B cell (primary cell): Measurements from ENCODE around the gene CLSTN2. TPM values are rescaled to one million over a fixed set of nuclear protein-coding genes. Genes with fewer than 3 reads are reported as not detected.

Experiments
- ATAC-seq: fragments of 200-7000 bp; cut with Tn5 transposase; one replicate; pipeline ENCODE4 v1.10.0; 2021; ENCODE audit warnings: low read depth, mild to moderate bottlenecking, moderate number of reproducible peaks, moderate library complexity
- CTCF ChIA-PET: fragments of 350-600 bp; sonication (Branson Sonifier 250); formaldehyde crosslinking; loops from one replicate; lab custom pipeline; 2021; ENCODE audit warnings: antibody characterized with exemption, inconsistent platforms; lab: Charles Lee
- POLR2A ChIA-PET: fragments of 350-600 bp; sonication (Branson Sonifier 250); formaldehyde crosslinking; loops from one replicate; lab custom pipeline; 2021; ENCODE audit warnings: antibody characterized with exemption; lab: Charles Lee
- DNase-seq: peaks from one replicate; pipeline ENCODE4 v3.0.0; 2013
- H2AFZ ChIP-seq: 2 replicates; pipeline ENCODE4 v1.6.1; 2012; ENCODE audit warnings: mild to moderate bottlenecking, low read depth, low read length; ENCODE audit not compliant: insufficient read depth, poor library complexity, severe bottlenecking
- H3K27ac ChIP-seq, 2 donors: 1 replicate in 1 of 2; 2 replicates in 1 of 2; pipeline ENCODE4 v1.5.1; 2012 to 2013; ENCODE audit warnings: low read length in 2 of 2, mild to moderate bottlenecking in 2 of 2, moderate library complexity in 1 of 2
- H3K27me3 ChIP-seq, 4 experiments: fragments of 200-600 bp in 1 of 4; sonication (generic) in 1 of 4; replicated peaks in 1 of 4; 1 replicate in 2 of 4; 2 replicates in 2 of 4; pipeline versions ENCODE4 v1.6.1 to v1.7.0; 2013 to 2016; ENCODE audit warnings: low read length in 3 of 4, mild to moderate bottlenecking in 2 of 4, mixed read lengths in 1 of 4, moderate library complexity in 1 of 4; ENCODE audit not compliant: insufficient read depth in 4 of 4, control insufficient read depth in 3 of 4; ENCODE audit errors: control extremely low read depth in 1 of 4
- H3K36me3 ChIP-seq, 2 experiments: replicated peaks in 1 of 2; 1 replicate in 1 of 2; 2 replicates in 1 of 2; pipeline versions ENCODE4 v1.6.1 to v1.7.1; 2013; ENCODE audit warnings: low read length in 1 of 2; ENCODE audit not compliant: insufficient read depth in 2 of 2, control insufficient read depth in 1 of 2; ENCODE audit errors: control extremely low read depth in 1 of 2, extremely low read depth in 1 of 2
- H3K4me1 ChIP-seq, 2 donors: fragments of 200-600 bp in 1 of 2; sonication (generic) in 1 of 2; 1 replicate in 1 of 2; 2 replicates in 1 of 2; pipeline versions ENCODE4 v1.5.1 to v1.6.1; 2013 to 2017; ENCODE audit warnings: low read length in 2 of 2; ENCODE audit not compliant: control insufficient read depth in 2 of 2, insufficient read depth in 2 of 2
- H3K4me2 ChIP-seq: replicated peaks from 2 replicates; pipeline ENCODE3; 2012; ENCODE audit warnings: mild to moderate bottlenecking, low read depth, low read length; ENCODE audit not compliant: poor library complexity, severe bottlenecking
- H3K4me3 ChIP-seq, 5 experiments: fragments of 200-600 bp in 1 of 5; sonication (generic) in 1 of 5; 1 replicate in 3 of 5; 2 replicates in 2 of 5; pipeline versions ENCODE4 v1.5.1 to v1.7.0; 2011 to 2016; ENCODE audit warnings: low read length in 4 of 5, mild to moderate bottlenecking in 4 of 5, low read depth in 2 of 5, control low read depth in 1 of 5, moderate library complexity in 1 of 5; ENCODE audit not compliant: insufficient read depth in 1 of 5; ENCODE audit errors: control extremely low read depth in 1 of 5, extremely low read depth in 1 of 5
- H3K79me2 ChIP-seq: fragments of 200-600 bp; sonication (generic); one replicate; pipeline ENCODE4 v1.6.0; 2016; ENCODE audit warnings: low read length; ENCODE audit not compliant: control insufficient read depth, insufficient read depth
- H3K9ac ChIP-seq: fragments of 200-600 bp; sonication (generic); 2 replicates; pipeline ENCODE4 v1.6.1; 2017; ENCODE audit warnings: mild to moderate bottlenecking, low read length, moderate library complexity
- H3K9me3 ChIP-seq, 3 donors: one replicate each; pipeline versions ENCODE4 v1.6.1 to v1.7.1; 2013; ENCODE audit warnings: low read length in 2 of 3; ENCODE audit not compliant: control insufficient read depth in 2 of 3, insufficient read depth in 1 of 3; ENCODE audit errors: control extremely low read depth in 1 of 3
- H4K20me1 ChIP-seq: 2 replicates; pipeline ENCODE4 v1.6.0; 2012; ENCODE audit warnings: mild to moderate bottlenecking, low read length; ENCODE audit not compliant: insufficient read depth, control insufficient read depth, poor library complexity, severe bottlenecking
- H3K27ac Mint-ChIP-seq: one replicate; pipeline ENCODE4 v1.8.0; 2021; ENCODE audit warnings: mixed read lengths
- H3K27me3 Mint-ChIP-seq: one replicate; pipeline ENCODE4 v1.8.0; 2021; ENCODE audit warnings: mixed read lengths
- H3K4me1 Mint-ChIP-seq: one replicate; pipeline ENCODE4 v1.8.0; 2021; ENCODE audit warnings: mixed read lengths
- H3K4me3 Mint-ChIP-seq: one replicate; pipeline ENCODE4 v1.8.0; 2021; ENCODE audit warnings: mixed read lengths
- H3K9me3 Mint-ChIP-seq: one replicate; pipeline ENCODE4 v1.8.0; 2022; ENCODE audit warnings: mixed read lengths; ENCODE audit not compliant: insufficient read depth
- EZH2 ChIP-seq: IDR thresholded peaks from 2 replicates; pipeline ENCODE4 v1.6.1; 2012; ENCODE audit warnings: borderline replicate concordance, low read depth, mild to moderate bottlenecking, moderate library complexity, low read length; ENCODE audit not compliant: insufficient read depth, poor library complexity, severe bottlenecking
- WGBS: methylation state at CpG from one replicate; pipeline ENCODE4 v1.1.5; 2013; ENCODE audit warnings: missing lambda C conversion rate; ENCODE audit not compliant: insufficient coverage; 5-methylcytosine and 5-hydroxymethylcytosine counted together
- intact Hi-C: fragments of 100-400 bp; cut with micrococcal nuclease; formaldehyde crosslinking; loops from one replicate; pipeline ENCODE4 v1.10.0; 2022
- polyA plus RNA-seq: library from polyadenylated mRNA; depleted of rRNA; stranded (reverse); fragments of >200 nt; gene quantifications from 2 replicates; pipeline ENCODE4 v1.2.3, GENCODE V29; 2012
- total RNA-seq, 2 donors: library from RNA; stranded (reverse); fragments of 120-200 nt in 1 of 2; gene quantifications; 1 replicate in 1 of 2; 2 replicates in 1 of 2; pipeline versions ENCODE4 v1.2.3 to v1.2.4, GENCODE V29; 2013 to 2022
- TF ChIP-seq, protein P1 (sequence below): fragments of 200-600 bp; IDR thresholded peaks from one replicate; pipeline ENCODE4 v1.8.0; 2022; ENCODE audit warnings: antibody characterized with exemption, mild to moderate bottlenecking

Gene CLSTN2
- total and polyA plus RNA-seq, 2 donors (not counting 1 experiment from before 2014, with no cell fraction given): not detected

DNA sequence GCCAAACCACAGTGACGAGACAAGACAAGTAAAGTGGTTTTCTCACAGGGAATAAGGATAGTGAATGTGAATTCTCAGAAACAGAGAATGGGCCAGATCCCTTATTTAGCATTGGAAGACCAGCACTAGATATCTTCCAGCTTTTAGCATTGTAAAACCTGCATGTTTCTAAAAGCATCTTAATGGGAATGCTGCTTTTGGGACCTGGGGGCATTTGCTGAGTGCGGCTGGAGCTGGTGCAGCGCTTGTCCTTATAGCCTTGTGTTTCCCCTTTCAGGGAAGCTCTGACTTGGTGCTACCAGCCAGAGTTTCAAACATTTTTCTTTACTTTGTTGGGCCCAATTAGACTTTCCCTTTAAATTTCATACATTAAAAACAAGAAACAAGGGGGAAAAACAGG is 52.9 kb downstream of the CLSTN2 start:
- Histone ChIP-seq H3K4me1 (no peaks in the 10 kb centered on the region), H3K4me2 (no peak overlapping the region), H3K79me2 (no peaks in the 10 kb centered on the region), H3K4me3 (no peak overlapping the region), H2AFZ (no peak overlapping the region), H3K36me3 (no peaks in the 10 kb centered on the region), H3K9me3 (peaks cover 0 to 2% (median 0%) of the 10 kb centered on the region in 3 donors), H3K9ac (no peak overlapping the region), H3K27me3 (no peaks in the 10 kb centered on the region), H4K20me1 (no peaks in the 10 kb centered on the region), H3K27ac (no peak overlapping the region)
- no peak overlapping the region for H3K4me3 Mint-ChIP-seq
- H3K4me1 Mint-ChIP-seq: no peaks in the 10 kb centered on the region
- H3K27me3 Mint-ChIP-seq: peaks cover 8% of the 10 kb centered on the region
- intact Hi-C loops: no loop called here
- POLR2A ChIA-PET: no interaction called here
- WGBS: 95% methylated on average over 3 of the region's 3 CpGs
- TF ChIP-seq, protein P1, sequence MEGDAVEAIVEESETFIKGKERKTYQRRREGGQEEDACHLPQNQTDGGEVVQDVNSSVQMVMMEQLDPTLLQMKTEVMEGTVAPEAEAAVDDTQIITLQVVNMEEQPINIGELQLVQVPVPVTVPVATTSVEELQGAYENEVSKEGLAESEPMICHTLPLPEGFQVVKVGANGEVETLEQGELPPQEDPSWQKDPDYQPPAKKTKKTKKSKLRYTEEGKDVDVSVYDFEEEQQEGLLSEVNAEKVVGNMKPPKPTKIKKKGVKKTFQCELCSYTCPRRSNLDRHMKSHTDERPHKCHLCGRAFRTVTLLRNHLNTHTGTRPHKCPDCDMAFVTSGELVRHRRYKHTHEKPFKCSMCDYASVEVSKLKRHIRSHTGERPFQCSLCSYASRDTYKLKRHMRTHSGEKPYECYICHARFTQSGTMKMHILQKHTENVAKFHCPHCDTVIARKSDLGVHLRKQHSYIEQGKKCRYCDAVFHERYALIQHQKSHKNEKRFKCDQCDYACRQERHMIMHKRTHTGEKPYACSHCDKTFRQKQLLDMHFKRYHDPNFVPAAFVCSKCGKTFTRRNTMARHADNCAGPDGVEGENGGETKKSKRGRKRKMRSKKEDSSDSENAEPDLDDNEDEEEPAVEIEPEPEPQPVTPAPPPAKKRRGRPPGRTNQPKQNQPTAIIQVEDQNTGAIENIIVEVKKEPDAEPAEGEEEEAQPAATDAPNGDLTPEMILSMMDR: no peak
- no peak for TF ChIP-seq EZH2
- H3K9me3 Mint-ChIP-seq: no peaks in the 10 kb centered on the region
- no peak overlapping the region for H3K27ac Mint-ChIP-seq
- no peak for DNase-seq
- CTCF ChIA-PET: no interaction called here
- no peak for ATAC-seq

DNA sequence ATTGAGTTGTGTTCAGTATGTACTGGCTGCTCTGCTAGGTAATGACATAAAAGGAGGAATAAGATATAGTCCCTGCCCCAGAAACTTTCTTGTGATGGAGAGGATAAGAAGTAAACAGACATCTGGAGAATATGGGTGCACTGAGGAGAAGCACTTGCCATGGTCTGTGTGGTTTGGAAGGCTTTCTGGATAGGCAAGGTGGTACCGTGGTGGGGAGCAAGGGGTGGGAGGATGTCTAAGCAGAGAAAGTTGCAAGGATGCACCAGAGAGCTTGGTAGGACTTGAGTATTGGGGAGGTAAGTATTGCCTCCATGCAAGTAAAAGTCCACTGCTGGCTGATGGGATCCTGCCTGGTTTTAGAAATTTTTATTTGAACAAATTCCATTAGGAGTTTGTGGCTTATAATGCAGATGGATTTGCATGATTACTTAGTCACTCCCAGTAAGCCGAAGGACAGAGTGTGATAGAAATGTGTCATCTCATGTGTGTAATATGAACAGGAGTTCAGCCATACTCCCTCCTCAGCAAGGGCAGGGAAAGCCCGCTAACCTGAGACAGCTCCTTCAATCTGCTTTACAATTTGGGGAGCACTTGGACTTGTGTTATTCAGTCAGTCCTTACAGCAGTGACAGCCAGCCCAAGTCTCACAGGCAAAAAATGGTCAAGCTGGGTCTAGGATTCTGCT is 53.6 kb downstream of the CLSTN2 start:
- no peak for TF ChIP-seq EZH2
- TF ChIP-seq, protein P1: no peak
- Histone ChIP-seq H2AFZ (no peak overlapping the region), H3K4me2 (no peak overlapping the region), H3K27me3 (no peaks in the 10 kb centered on the region), H3K36me3 (no peaks in the 10 kb centered on the region), H4K20me1 (no peaks in the 10 kb centered on the region), H3K4me3 (no peak overlapping the region), H3K79me2 (no peaks in the 10 kb centered on the region), H3K4me1 (no peaks in the 10 kb centered on the region), H3K27ac (no peak overlapping the region), H3K9ac (no peak overlapping the region), H3K9me3 (peaks cover 0 to 2% (median 0%) of the 10 kb centered on the region in 3 donors)
- Mint-ChIP-seq H3K27me3 (peaks cover 8% of the 10 kb centered on the region), H3K4me3 (no peak overlapping the region), H3K27ac (no peak overlapping the region), H3K9me3 (no peaks in the 10 kb centered on the region), H3K4me1 (no peaks in the 10 kb centered on the region)
- 100% methylated on average over 2 of the region's 3 CpGs for WGBS
- CTCF ChIA-PET: no interaction called here
- POLR2A ChIA-PET: no interaction called here
- DNase-seq (no peak), ATAC-seq (no peak)
- intact Hi-C loops: no loop called here
